ENCODE measurements around the gene INPP4B. TPM values are rescaled to one million over a fixed set of nuclear protein-coding genes. Genes with fewer than 3 reads are reported as not detected.
A peak's percentile ranks its signal among the peaks of the same experiment; 100 is the strongest.

Gene INPP4B
- total RNA-seq, 1 experiment from 2014 or later, result 41.0 TPM

DNA sequence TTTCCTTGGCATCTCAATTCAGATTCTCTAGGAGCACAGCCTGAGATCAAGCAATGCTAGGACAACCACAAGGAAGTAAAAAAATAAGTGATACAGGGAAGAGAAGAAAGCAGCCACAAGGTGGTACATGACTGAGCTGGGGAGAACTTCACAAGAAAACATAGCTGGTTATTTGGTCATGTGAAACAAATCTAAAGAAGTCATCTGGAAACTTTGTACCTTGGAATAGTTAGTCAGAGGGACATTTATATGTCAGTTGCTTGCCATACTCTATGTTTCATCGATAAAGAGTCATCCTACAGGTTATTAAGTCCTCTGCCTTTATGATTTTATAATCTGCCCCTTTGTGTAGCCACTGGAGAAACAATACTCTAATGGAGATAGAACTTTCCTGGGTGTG is 634.7 kb downstream of the INPP4B start:
- intact Hi-C loops (cut with micrococcal nuclease), result no loop called here
- POLR2A ChIA-PET (ENCODE audit: unreplicated experiment), result no interaction called here
- peak; percentile 16 for DNase-seq

DNA sequence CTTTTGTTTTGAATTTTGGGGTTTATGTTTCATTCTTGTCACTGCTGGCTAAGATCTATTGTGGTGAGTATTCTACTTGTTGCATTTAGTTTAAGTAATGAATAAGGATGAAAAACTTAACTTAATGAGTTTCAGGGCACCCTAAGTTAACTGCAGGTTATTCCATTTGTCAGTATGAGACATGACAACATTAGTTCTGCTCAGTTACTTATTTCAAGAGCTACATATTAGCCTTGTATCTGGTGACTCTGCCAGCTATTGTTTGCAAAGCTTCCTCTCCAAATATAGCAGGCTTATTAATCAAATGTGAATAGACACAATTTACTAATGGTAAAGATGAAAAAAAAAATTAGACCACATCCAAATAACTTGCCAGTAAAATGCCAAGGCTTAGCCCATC is 642.6 kb downstream of the INPP4B start:
- Histone ChIP-seq H2AFZ (ENCODE audit: low read length) (no peak overlapping the region), H3K4me3 (ENCODE audit: low read length) (no peak overlapping the region), H3K4me2 (ENCODE audit: low read length) (no peak overlapping the region), H3K27me3 (ENCODE audit: low read length) (no peaks in the 10 kb centered on the region), H3K36me3 (ENCODE audit: low read depth, low read length) (peaks cover 3% of the 10 kb centered on the region; the same call in 1 of the 2 replicates), H3K27ac (ENCODE audit: low read length) (no peak overlapping the region), H3K4me1 (ENCODE audit: insufficient read depth, low read length) (no peaks in the 10 kb centered on the region), H3K9me2 (replicated peaks; ENCODE audit: low read length) (no peaks in the 10 kb centered on the region), H3F3A (ENCODE audit: low read length, unreplicated experiment) (no peaks in the 10 kb centered on the region), H4K20me1 (ENCODE audit: low read length) (no peaks in the 10 kb centered on the region), H3K9me3 (ENCODE audit: low read length) (no peaks in the 10 kb centered on the region), H3K79me2 (ENCODE audit: low read length) (no peaks in the 10 kb centered on the region), H3K9ac (ENCODE audit: low read length) (no peak overlapping the region)
- no TSS peak for BruUV-seq (replicated peaks)
- ATAC-seq (no peak), DNase-seq (no peak)
- TF ChIP-seq, protein P1, sequence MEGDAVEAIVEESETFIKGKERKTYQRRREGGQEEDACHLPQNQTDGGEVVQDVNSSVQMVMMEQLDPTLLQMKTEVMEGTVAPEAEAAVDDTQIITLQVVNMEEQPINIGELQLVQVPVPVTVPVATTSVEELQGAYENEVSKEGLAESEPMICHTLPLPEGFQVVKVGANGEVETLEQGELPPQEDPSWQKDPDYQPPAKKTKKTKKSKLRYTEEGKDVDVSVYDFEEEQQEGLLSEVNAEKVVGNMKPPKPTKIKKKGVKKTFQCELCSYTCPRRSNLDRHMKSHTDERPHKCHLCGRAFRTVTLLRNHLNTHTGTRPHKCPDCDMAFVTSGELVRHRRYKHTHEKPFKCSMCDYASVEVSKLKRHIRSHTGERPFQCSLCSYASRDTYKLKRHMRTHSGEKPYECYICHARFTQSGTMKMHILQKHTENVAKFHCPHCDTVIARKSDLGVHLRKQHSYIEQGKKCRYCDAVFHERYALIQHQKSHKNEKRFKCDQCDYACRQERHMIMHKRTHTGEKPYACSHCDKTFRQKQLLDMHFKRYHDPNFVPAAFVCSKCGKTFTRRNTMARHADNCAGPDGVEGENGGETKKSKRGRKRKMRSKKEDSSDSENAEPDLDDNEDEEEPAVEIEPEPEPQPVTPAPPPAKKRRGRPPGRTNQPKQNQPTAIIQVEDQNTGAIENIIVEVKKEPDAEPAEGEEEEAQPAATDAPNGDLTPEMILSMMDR (conservative IDR thresholded peaks at IDR 0.05; ENCODE audit: low read depth, low read length), result no peak
- ChIA-PET POLR2A (ENCODE audit: unreplicated experiment) (interaction anchor here (0.7 kb wide), 1 partner anchor 145 kb away, joined by 4 read pairs; no protein-coding TSS in a partner anchor), CTCF (no interaction called here)
- intact Hi-C loops (cut with micrococcal nuclease), result loop anchor here (5.0 to 10.0 kb wide), 3 partner anchors 76 to 641 kb away; partner anchors contain the start of gene INPP4B

More for the DNA sequence above, 634.7 kb downstream of the INPP4B start:
- Histone ChIP-seq H3K79me2 (ENCODE audit: low read length) (no peaks in the 10 kb centered on the region), H3K9ac (ENCODE audit: low read length) (no peak overlapping the region), H4K20me1 (ENCODE audit: low read length) (no peaks in the 10 kb centered on the region), H3K4me2 (ENCODE audit: low read length) (no peak overlapping the region), H3K36me3 (ENCODE audit: low read depth, low read length) (peaks cover 3% of the 10 kb centered on the region; the same call in 1 of the 2 replicates), H3K9me3 (ENCODE audit: low read length) (no peaks in the 10 kb centered on the region), H3K4me3 (ENCODE audit: low read length) (no peak overlapping the region), H3K4me1 (ENCODE audit: insufficient read depth, low read length) (no peaks in the 10 kb centered on the region), H3F3A (ENCODE audit: low read length, unreplicated experiment) (no peaks in the 10 kb centered on the region), H3K27me3 (ENCODE audit: low read length) (no peaks in the 10 kb centered on the region), H3K9me2 (replicated peaks; ENCODE audit: low read length) (no peaks in the 10 kb centered on the region), H3K27ac (ENCODE audit: low read length) (no peak overlapping the region), H2AFZ (ENCODE audit: low read length) (no peak overlapping the region)
- peak; percentile 46; the same call in 1 of the 2 replicates for ATAC-seq
- TF ChIP-seq, protein P1 (conservative IDR thresholded peaks at IDR 0.05; ENCODE audit: low read depth, low read length), result peak; percentile 49
- TF ChIP-seq EZH2 (IDR thresholded peaks at IDR 0.05; ENCODE audit: low read length, unreplicated experiment), result no peak
- BruUV-seq (replicated peaks), result no TSS peak
- CTCF ChIA-PET, result no interaction called here

DNA sequence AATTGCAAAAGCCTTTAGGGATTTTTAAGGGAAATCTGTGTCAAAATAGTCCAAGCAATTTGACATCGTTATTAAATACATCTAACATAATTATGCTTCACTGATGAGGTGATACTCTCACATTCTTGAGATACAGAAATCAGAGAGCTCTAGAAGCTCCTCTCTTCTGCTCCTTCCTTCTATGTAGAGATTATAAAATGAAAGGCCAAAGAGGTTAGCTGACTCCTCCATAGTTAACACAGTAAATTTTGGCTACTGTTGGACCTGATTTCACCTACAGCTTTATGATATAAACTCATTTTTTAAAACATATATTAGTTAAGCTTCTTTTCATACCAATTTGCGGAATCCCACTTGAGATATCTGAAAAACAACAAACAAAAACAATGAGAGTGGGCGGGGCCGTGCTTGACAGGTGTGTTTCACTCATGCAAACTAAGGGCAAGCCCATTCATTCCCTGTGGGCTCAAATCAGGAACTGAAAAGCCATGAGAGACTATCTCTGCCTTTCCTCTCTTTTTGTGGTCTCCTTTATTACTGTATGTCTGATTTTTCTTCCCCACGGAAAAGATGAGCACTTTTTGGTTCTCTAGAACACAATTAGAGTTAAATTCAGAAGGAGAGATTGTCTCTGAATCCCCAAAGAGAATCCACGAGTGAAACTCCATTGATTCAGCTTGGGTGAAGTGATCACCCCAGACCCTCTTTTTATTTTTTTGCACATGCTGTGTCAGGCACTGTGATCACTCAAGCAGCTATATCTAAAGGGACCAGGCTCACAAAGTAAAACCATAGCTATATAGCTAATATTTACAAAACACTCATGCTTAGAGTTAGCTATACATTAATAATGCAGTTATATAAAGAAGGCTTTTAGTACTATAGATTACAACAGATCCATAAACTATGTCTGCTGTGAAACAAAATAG is 643.4 kb downstream of the INPP4B start:
- H3K9me3 ChIP-seq (ENCODE audit: low read length), result no peaks in the 10 kb centered on the region
- no TSS peak for BruUV-seq (replicated peaks)
- TF ChIP-seq, protein P1 (conservative IDR thresholded peaks at IDR 0.05; ENCODE audit: low read depth, low read length), result no peak
- H4K20me1 ChIP-seq (ENCODE audit: low read length), result no peaks in the 10 kb centered on the region
- H3F3A ChIP-seq (ENCODE audit: low read length, unreplicated experiment), result no peaks in the 10 kb centered on the region
- H3K36me3 ChIP-seq (ENCODE audit: low read depth, low read length), result peaks cover 3% of the 10 kb centered on the region; the same call in 1 of the 2 replicates
- no peaks in the 10 kb centered on the region for H3K9me2 ChIP-seq (replicated peaks; ENCODE audit: low read length)
- POLR2A ChIA-PET (ENCODE audit: unreplicated experiment), result no interaction called here
- no peak overlapping the region for H3K9ac ChIP-seq (ENCODE audit: low read length)
- no peak overlapping the region for H3K4me3 ChIP-seq (ENCODE audit: low read length)
- ATAC-seq (no peak), DNase-seq (no peak)
- no peaks in the 10 kb centered on the region for H3K27me3 ChIP-seq (ENCODE audit: low read length)
- no peaks in the 10 kb centered on the region for H3K4me1 ChIP-seq (ENCODE audit: insufficient read depth, low read length)
- H3K79me2 ChIP-seq (ENCODE audit: low read length), result no peaks in the 10 kb centered on the region
- H3K4me2 ChIP-seq (ENCODE audit: low read length), result no peak overlapping the region
- intact Hi-C loops (cut with micrococcal nuclease), result loop anchor here (5.0 to 10.0 kb wide), 3 partner anchors 75 to 642 kb away; partner anchors contain the start of gene INPP4B
- H2AFZ ChIP-seq (ENCODE audit: low read length), result no peak overlapping the region
- H3K27ac ChIP-seq (ENCODE audit: low read length), result no peak overlapping the region
- CTCF ChIA-PET, result no interaction called here

All from PC-3 (cell line).